ENCODE results near the gene ZFP28. TPM values are rescaled to one million over a fixed set of nuclear protein-coding genes. Genes with fewer than 3 reads are reported as not detected.

Gene ZFP28
- total and polyA plus RNA-seq, 2 of the 4 experiments (the other 2 are of a cell fraction): 3.0 to 6.5 TPM

DNA sequence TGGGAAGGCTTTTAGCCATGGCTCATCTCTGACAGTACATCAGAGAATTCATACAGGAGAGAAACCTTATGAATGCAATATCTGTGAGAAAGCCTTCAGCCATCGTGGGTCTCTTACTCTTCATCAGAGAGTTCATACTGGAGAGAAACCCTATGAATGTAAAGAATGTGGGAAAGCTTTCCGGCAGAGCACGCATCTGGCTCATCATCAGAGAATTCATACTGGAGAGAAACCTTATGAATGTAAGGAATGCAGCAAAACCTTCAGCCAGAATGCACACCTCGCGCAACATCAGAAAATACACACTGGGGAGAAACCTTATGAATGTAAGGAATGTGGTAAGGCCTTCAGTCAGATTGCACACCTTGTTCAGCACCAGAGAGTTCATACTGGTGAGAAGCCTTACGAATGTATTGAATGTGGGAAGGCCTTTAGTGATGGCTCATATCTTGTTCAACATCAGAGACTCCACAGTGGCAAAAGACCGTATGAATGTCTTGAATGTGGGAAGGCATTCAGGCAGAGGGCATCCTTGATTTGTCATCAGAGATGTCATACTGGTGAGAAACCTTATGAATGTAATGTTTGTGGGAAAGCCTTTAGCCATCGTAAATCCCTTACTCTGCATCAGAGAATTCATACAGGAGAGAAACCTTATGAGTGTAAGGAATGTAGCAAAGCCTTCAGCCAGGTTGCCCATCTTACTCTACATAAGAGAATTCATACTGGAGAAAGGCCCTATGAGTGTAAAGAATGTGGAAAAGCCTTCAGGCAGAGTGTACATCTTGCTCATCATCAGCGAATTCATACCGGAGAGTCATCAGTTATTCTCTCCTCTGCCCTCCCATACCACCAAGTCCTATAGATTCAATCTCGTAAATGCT lies 39.2 kb downstream of the ZFP28 start:
- H3K9me3 ChIP-seq (ENCODE audit: control insufficient read depth, insufficient read depth, low read length): peaks cover 73% of the 10 kb centered on the region
- no peak overlapping the region for H2BK120ac ChIP-seq (ENCODE audit: low read depth, low read length)
- DNase-seq (no peak), ATAC-seq (ENCODE audit: low read depth) (no peak)
- H3K27ac ChIP-seq (ENCODE audit: insufficient read depth, low read length): no peak overlapping the region
- no peak overlapping the region for H3K18ac ChIP-seq (ENCODE audit: low read depth, low read length)
- H4K5ac ChIP-seq (ENCODE audit: low read depth, low read length): no peak overlapping the region
- no peak overlapping the region for H3K4me3 ChIP-seq (ENCODE audit: insufficient read depth, low read depth, low read length)
- no peak overlapping the region for H3K4me2 ChIP-seq (ENCODE audit: low read depth, low read length)
- no peak overlapping the region for H2BK15ac ChIP-seq (ENCODE audit: low read depth, low read length)
- no peak overlapping the region for H2AK9ac ChIP-seq (replicated peaks; ENCODE audit: low read depth, low read length, poor library complexity)
- no peaks in the 10 kb centered on the region for H3K4me1 ChIP-seq (ENCODE audit: control insufficient read depth, insufficient read depth, low read length)
- no peak overlapping the region for H3K56ac ChIP-seq (ENCODE audit: extremely low read depth, insufficient read depth, low read length)
- H3K36me3 ChIP-seq (ENCODE audit: control insufficient read depth, insufficient read depth, low read length): peaks cover 22% of the 10 kb centered on the region
- H3K27me3 ChIP-seq (ENCODE audit: control insufficient read depth, insufficient read depth, low read length): no peaks in the 10 kb centered on the region
- intact Hi-C loops (cut with micrococcal nuclease) (no loop called here), dilution Hi-C loops (cut with HindIII; ENCODE audit: low sequenced_read_pairs, unreplicated experiment) (no loop called here), in situ Hi-C loops (cut with MboI; ENCODE audit: low sequenced_read_pairs) (no loop called here)
- H3K23ac ChIP-seq (ENCODE audit: low read depth, low read length): no peak overlapping the region
- WGBS, 2 experiments (ENCODE audit: extremely low coverage in 2 of 2, insufficient read length in 1 of 2): 90% methylated on average over 2 of the region's 11 CpGs; no CpG with 5 or more reads in 1 of the 2 experiments
- H3K14ac ChIP-seq (replicated peaks; ENCODE audit: low read depth, low read length): no peak overlapping the region
- H4K20me1 ChIP-seq (ENCODE audit: insufficient read depth, low read length): no peaks in the 10 kb centered on the region
- BruUV-seq (replicated peaks): no TSS peak
- no peak overlapping the region for H4K8ac ChIP-seq (ENCODE audit: low read depth in 2 of 2, low read length in 2 of 2)
- H2AK5ac ChIP-seq (ENCODE audit: low read depth, low read length): no peak overlapping the region
- TF ChIP-seq, protein P1, sequence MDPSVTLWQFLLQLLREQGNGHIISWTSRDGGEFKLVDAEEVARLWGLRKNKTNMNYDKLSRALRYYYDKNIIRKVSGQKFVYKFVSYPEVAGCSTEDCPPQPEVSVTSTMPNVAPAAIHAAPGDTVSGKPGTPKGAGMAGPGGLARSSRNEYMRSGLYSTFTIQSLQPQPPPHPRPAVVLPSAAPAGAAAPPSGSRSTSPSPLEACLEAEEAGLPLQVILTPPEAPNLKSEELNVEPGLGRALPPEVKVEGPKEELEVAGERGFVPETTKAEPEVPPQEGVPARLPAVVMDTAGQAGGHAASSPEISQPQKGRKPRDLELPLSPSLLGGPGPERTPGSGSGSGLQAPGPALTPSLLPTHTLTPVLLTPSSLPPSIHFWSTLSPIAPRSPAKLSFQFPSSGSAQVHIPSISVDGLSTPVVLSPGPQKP (IDR thresholded peaks at IDR 0.05; ENCODE audit: borderline replicate concordance, low read depth, low read length): no peak
- TF ChIP-seq MAZ (IDR thresholded peaks at IDR 0.05; ENCODE audit: borderline replicate concordance, low read depth, low read length) (no peak), BHLHE40 (IDR thresholded peaks at IDR 0.05; ENCODE audit: low read depth, low read length) (no peak), CEBPB (IDR thresholded peaks at IDR 0.05; ENCODE audit: low read depth, low read length) (no peak), RAD21 (IDR thresholded peaks at IDR 0.05; ENCODE audit: low read length) (no peak), RFX5 (IDR thresholded peaks at IDR 0.05; ENCODE audit: low read depth, low read length) (no peak), NFE2L2 (IDR thresholded peaks at IDR 0.05; ENCODE audit: low read depth, low read length) (no peak), RCOR1 (IDR thresholded peaks at IDR 0.05; ENCODE audit: insufficient replicate concordance, low read length) (no peak), CHD1 (IDR thresholded peaks at IDR 0.05; ENCODE audit: low read depth, low read length) (no peak), FOS (IDR thresholded peaks at IDR 0.05; ENCODE audit: low read depth, low read length) (no peak), MAFK (IDR thresholded peaks at IDR 0.05; ENCODE audit: low read depth, low read length) (no peak), SMC3 (IDR thresholded peaks at IDR 0.05; ENCODE audit: low read depth, low read length) (no peak)
- TF ChIP-seq, protein P2, sequence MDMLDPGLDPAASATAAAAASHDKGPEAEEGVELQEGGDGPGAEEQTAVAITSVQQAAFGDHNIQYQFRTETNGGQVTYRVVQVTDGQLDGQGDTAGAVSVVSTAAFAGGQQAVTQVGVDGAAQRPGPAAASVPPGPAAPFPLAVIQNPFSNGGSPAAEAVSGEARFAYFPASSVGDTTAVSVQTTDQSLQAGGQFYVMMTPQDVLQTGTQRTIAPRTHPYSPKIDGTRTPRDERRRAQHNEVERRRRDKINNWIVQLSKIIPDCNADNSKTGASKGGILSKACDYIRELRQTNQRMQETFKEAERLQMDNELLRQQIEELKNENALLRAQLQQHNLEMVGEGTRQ (IDR thresholded peaks at IDR 0.05; ENCODE audit: low read depth, low read length): no peak
- TF ChIP-seq, protein P3, sequence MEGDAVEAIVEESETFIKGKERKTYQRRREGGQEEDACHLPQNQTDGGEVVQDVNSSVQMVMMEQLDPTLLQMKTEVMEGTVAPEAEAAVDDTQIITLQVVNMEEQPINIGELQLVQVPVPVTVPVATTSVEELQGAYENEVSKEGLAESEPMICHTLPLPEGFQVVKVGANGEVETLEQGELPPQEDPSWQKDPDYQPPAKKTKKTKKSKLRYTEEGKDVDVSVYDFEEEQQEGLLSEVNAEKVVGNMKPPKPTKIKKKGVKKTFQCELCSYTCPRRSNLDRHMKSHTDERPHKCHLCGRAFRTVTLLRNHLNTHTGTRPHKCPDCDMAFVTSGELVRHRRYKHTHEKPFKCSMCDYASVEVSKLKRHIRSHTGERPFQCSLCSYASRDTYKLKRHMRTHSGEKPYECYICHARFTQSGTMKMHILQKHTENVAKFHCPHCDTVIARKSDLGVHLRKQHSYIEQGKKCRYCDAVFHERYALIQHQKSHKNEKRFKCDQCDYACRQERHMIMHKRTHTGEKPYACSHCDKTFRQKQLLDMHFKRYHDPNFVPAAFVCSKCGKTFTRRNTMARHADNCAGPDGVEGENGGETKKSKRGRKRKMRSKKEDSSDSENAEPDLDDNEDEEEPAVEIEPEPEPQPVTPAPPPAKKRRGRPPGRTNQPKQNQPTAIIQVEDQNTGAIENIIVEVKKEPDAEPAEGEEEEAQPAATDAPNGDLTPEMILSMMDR (conservative IDR thresholded peaks at IDR 0.05; ENCODE audit: low read depth, low read length): no peak
- H3K9ac ChIP-seq (ENCODE audit: low read depth, low read length): no peak overlapping the region
- ChIA-PET CTCF (no interaction called here), POLR2A (ENCODE audit: unreplicated experiment) (no interaction called here)
- H2BK5ac ChIP-seq (ENCODE audit: low read depth, low read length, poor library complexity, severe bottlenecking): no peak overlapping the region
- H3K79me1 ChIP-seq (ENCODE audit: low read depth in 1 of 2, low read length in 2 of 2): no peaks in the 10 kb centered on the region
- no peak overlapping the region for H2BK20ac ChIP-seq (ENCODE audit: low read depth, low read length)
- no peak overlapping the region for H3K4ac ChIP-seq (ENCODE audit: low read depth, low read length)
- no peak overlapping the region for H4K91ac ChIP-seq (ENCODE audit: insufficient read depth, low read depth, low read length)
- H3K9me1 ChIP-seq (ENCODE audit: insufficient read depth, low read length): no peaks in the 10 kb centered on the region
- H2AFZ ChIP-seq (replicated peaks; ENCODE audit: low read length, poor library complexity): no peak overlapping the region
